ENCODE data around the gene RPL39L.

Gene RPL39L

GRCh38 chr3:187101184-187102072, 37.9 kb downstream of the RPL39L start:
- DNase-seq (ENCODE audit: low read depth): peak; percentile 73
- peak overlapping the region; percentile 33 for H3K4me3 ChIP-seq (ENCODE audit: control insufficient read depth, low read depth, low read length)
- no peak for TF ChIP-seq CTCF (conservative IDR thresholded peaks at IDR 0.05; ENCODE audit: control insufficient read depth, insufficient read depth, low read depth, low read length)

DNA sequence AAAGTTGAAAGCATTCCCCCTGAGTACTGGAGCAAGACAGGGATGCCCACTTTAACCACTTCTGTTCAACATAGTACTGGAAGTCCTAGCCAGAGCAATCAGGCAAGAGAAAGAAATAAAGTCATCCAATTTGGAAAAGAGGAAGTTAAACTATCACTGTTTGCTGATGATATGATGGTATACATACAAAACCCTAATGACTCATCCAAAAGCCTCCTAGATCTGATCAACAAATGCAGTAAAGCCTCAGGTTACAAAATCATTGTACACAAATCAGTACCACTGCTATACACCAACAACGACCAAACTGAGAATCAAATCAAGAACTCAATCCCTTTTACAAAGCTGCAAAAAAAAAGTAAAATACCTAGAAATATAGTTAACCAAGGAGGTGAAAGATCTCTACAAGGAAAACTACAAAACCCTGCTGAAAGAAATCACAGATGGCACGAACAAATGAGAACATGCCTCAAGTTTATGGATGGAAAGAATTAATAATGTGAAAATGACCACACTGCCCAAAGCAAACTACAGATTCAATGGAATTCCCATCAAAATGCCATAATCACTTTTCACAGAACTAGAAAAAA, 40.3 kb downstream of the RPL39L start:
- TF ChIP-seq CTCF (conservative IDR thresholded peaks at IDR 0.05; ENCODE audit: control insufficient read depth, insufficient read depth, low read depth, low read length): no peak
- peak; percentile 5 for DNase-seq (ENCODE audit: low read depth)
- H3K4me3 ChIP-seq (ENCODE audit: control insufficient read depth, low read depth, low read length): no peak overlapping the region

GRCh38 chr3:187093320-187093719, 46.0 kb downstream of the RPL39L start:
- no peak for TF ChIP-seq CTCF (conservative IDR thresholded peaks at IDR 0.05; ENCODE audit: control insufficient read depth, insufficient read depth, low read depth, low read length)

DNA sequence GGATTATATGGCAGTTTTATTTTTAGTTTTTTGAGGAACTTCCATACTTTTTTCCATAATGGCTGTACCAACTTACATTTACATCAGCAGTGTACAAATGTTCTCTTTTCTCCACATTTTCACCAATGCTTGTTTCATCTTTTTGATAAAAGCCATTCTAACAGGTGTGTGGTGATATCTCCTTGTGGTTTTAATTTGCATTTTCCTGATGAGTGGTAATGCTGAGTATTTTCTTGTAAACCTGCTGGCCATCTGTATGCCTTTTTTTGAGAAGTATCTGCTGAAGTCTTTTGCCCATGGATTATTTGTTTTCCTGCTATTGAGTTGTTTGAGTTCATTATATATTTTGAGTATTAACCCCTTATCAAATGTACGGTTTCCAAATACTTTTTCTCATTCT, 50.6 kb downstream of the RPL39L start:
- TF ChIP-seq CTCF (conservative IDR thresholded peaks at IDR 0.05; ENCODE audit: control insufficient read depth, insufficient read depth, low read depth, low read length): no peak
- H3K4me3 ChIP-seq (ENCODE audit: control insufficient read depth, low read depth, low read length): no peak overlapping the region
- no peak for DNase-seq (ENCODE audit: low read depth)

More at GRCh38 chr3:187093320-187093719, 46.0 kb downstream of the RPL39L start:
- H3K4me3 ChIP-seq (ENCODE audit: control insufficient read depth, low read depth, low read length): no peak overlapping the region
- DNase-seq (ENCODE audit: low read depth): no peak

- no peak for DNase-seq (ENCODE audit: low read depth)
- H3K4me3 ChIP-seq (ENCODE audit: control insufficient read depth, low read depth, low read length): no peak overlapping the region
- no peak for TF ChIP-seq CTCF (conservative IDR thresholded peaks at IDR 0.05; ENCODE audit: control insufficient read depth, insufficient read depth, low read depth, low read length)
Measured at GRCh38 chr3:187086831-187087230, 52.5 kb downstream of the RPL39L start.

DNA sequence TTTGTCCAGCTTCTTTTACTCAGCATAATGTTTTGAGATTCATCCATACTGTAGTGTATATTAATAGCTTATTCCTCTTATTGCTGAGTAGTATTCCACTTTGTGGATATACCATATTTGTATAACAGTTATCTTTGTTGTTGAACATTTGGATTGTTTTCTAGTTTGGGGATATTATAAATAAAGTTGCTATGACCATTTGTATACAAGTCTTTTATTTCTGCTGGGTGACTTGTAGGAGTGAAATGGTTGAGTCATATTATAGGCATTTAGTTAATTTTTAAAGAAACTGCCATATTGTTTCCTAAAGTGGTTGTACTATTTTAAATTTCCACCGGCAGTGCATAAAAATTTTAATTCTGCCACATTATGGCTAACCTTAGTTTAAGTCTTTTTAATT, 53.4 kb downstream of the RPL39L start:
- no peak for TF ChIP-seq CTCF (conservative IDR thresholded peaks at IDR 0.05; ENCODE audit: control insufficient read depth, insufficient read depth, low read depth, low read length)
- no peak overlapping the region for H3K4me3 ChIP-seq (ENCODE audit: control insufficient read depth, low read depth, low read length)
- DNase-seq (ENCODE audit: low read depth): no peak

Data from fibroblast of mammary gland (primary cell).